ENCODE measurements around the gene ACOXL. TPM values are rescaled to one million over a fixed set of nuclear protein-coding genes. Genes with fewer than 3 reads are reported as not detected.

Gene ACOXL
- total RNA-seq, 1 donor from 2014 or later = 0.23 TPM

- no peaks in the 10 kb centered on the region for H3K4me1 Mint-ChIP-seq (ENCODE audit: low read depth, unreplicated experiment)
- H3K27ac ChIP-seq (ENCODE audit: low read depth, low read length) = no peak overlapping the region
- no peak for FAIRE-seq
Measured at GRCh38 chr2:111005307-111005706, 272.9 kb downstream of the ACOXL start.

GRCh38 chr2:111005821-111006220 lies 273.4 kb downstream of the ACOXL start:
- H3K4me1 ChIP-seq (ENCODE audit: insufficient read depth, low read length) = no peaks in the 10 kb centered on the region
- no peaks in the 10 kb centered on the region for H3K36me3 ChIP-seq (ENCODE audit: insufficient read depth, low read length)
- H4K20me1 ChIP-seq (ENCODE audit: insufficient read depth, low read length) = no peaks in the 10 kb centered on the region
- Mint-ChIP-seq H3K27ac (ENCODE audit: unreplicated experiment) (no peak overlapping the region), H3K9me3 (ENCODE audit: unreplicated experiment) (peaks cover 17% of the 10 kb centered on the region), H3K4me1 (ENCODE audit: low read depth, unreplicated experiment) (no peaks in the 10 kb centered on the region), H3K27me3 (ENCODE audit: low read depth, unreplicated experiment) (peaks cover 7% of the 10 kb centered on the region), H3K4me3 (ENCODE audit: unreplicated experiment) (no peak overlapping the region), H3K36me3 (ENCODE audit: low read depth, unreplicated experiment) (no peaks in the 10 kb centered on the region)
- no peak overlapping the region for H3K4me3 ChIP-seq (ENCODE audit: insufficient read depth, low read depth, low read length)
- no peaks in the 10 kb centered on the region for H3K79me2 ChIP-seq (ENCODE audit: insufficient read depth, low read length)
- H3K9me3 ChIP-seq (ENCODE audit: insufficient read depth, low read depth, low read length) = no peaks in the 10 kb centered on the region
- FAIRE-seq (no peak), DNase-seq (ENCODE audit: low read depth) (no peak)
- no peak overlapping the region for H3K4me2 ChIP-seq (ENCODE audit: low read length)
- H3K27ac ChIP-seq (ENCODE audit: low read depth, low read length) = no peak overlapping the region
- H3K9ac ChIP-seq (ENCODE audit: low read length) = no peak overlapping the region
- TF ChIP-seq CTCF (IDR thresholded peaks at IDR 0.05; ENCODE audit: insufficient read depth, low read depth, low read length) = no peak
- no peak for TF ChIP-seq EZH2 (IDR thresholded peaks at IDR 0.05; ENCODE audit: insufficient read depth, low read length)
- peaks cover 18% of the 10 kb centered on the region for H3K27me3 ChIP-seq (ENCODE audit: insufficient read depth, low read length)
- no peak overlapping the region for H2AFZ ChIP-seq (ENCODE audit: low read depth, low read length)

More at GRCh38 chr2:111005307-111005706, 272.9 kb downstream of the ACOXL start:
- H4K20me1 ChIP-seq (ENCODE audit: insufficient read depth, low read length) = no peaks in the 10 kb centered on the region
- TF ChIP-seq CTCF (IDR thresholded peaks at IDR 0.05; ENCODE audit: insufficient read depth, low read depth, low read length) (no peak), EZH2 (IDR thresholded peaks at IDR 0.05; ENCODE audit: insufficient read depth, low read length) (no peak)
- no peaks in the 10 kb centered on the region for H3K36me3 ChIP-seq (ENCODE audit: insufficient read depth, low read length)
- H3K27ac Mint-ChIP-seq (ENCODE audit: unreplicated experiment) = no peak overlapping the region
- no peak overlapping the region for H3K4me3 ChIP-seq (ENCODE audit: insufficient read depth, low read depth, low read length)
- H2AFZ ChIP-seq (ENCODE audit: low read depth, low read length) = no peak overlapping the region
- no peaks in the 10 kb centered on the region for H3K36me3 Mint-ChIP-seq (ENCODE audit: low read depth, unreplicated experiment)
- no peaks in the 10 kb centered on the region for H3K4me1 ChIP-seq (ENCODE audit: insufficient read depth, low read length)
- H3K4me2 ChIP-seq (ENCODE audit: low read length) = no peak overlapping the region
- H3K79me2 ChIP-seq (ENCODE audit: insufficient read depth, low read length) = no peaks in the 10 kb centered on the region
- H3K9ac ChIP-seq (ENCODE audit: low read length) = no peak overlapping the region
- peaks cover 7% of the 10 kb centered on the region for H3K27me3 Mint-ChIP-seq (ENCODE audit: low read depth, unreplicated experiment)
- H3K4me3 Mint-ChIP-seq (ENCODE audit: unreplicated experiment) = no peak overlapping the region
- H3K9me3 Mint-ChIP-seq (ENCODE audit: unreplicated experiment) = peaks cover 17% of the 10 kb centered on the region
- no peaks in the 10 kb centered on the region for H3K9me3 ChIP-seq (ENCODE audit: insufficient read depth, low read depth, low read length)
- DNase-seq (ENCODE audit: low read depth) = no peak
- peaks cover 20% of the 10 kb centered on the region for H3K27me3 ChIP-seq (ENCODE audit: insufficient read depth, low read length)

GRCh38 chr2:111007757-111008688 lies 275.6 kb downstream of the ACOXL start:
- no peak overlapping the region for H3K4me2 ChIP-seq (ENCODE audit: low read length)
- Mint-ChIP-seq H3K27ac (ENCODE audit: unreplicated experiment) (no peak overlapping the region), H3K9me3 (ENCODE audit: unreplicated experiment) (peaks cover 14% of the 10 kb centered on the region), H3K4me3 (ENCODE audit: unreplicated experiment) (no peak overlapping the region), H3K27me3 (ENCODE audit: low read depth, unreplicated experiment) (peaks cover 7% of the 10 kb centered on the region), H3K4me1 (ENCODE audit: low read depth, unreplicated experiment) (no peaks in the 10 kb centered on the region), H3K36me3 (ENCODE audit: low read depth, unreplicated experiment) (no peaks in the 10 kb centered on the region)
- peaks cover 16% of the 10 kb centered on the region for H3K27me3 ChIP-seq (ENCODE audit: insufficient read depth, low read length)
- H3K9me3 ChIP-seq (ENCODE audit: insufficient read depth, low read depth, low read length) = no peaks in the 10 kb centered on the region
- H2AFZ ChIP-seq (ENCODE audit: low read depth, low read length) = no peak overlapping the region
- no peaks in the 10 kb centered on the region for H3K4me1 ChIP-seq (ENCODE audit: insufficient read depth, low read length)
- H3K4me3 ChIP-seq (ENCODE audit: insufficient read depth, low read depth, low read length) = no peak overlapping the region
- no peak for FAIRE-seq
- no peak for TF ChIP-seq CTCF (IDR thresholded peaks at IDR 0.05; ENCODE audit: insufficient read depth, low read depth, low read length)
- TF ChIP-seq EZH2 (IDR thresholded peaks at IDR 0.05; ENCODE audit: insufficient read depth, low read length) = no peak
- H3K79me2 ChIP-seq (ENCODE audit: insufficient read depth, low read length) = no peaks in the 10 kb centered on the region
- H3K9ac ChIP-seq (ENCODE audit: low read length) = no peak overlapping the region
- no peaks in the 10 kb centered on the region for H4K20me1 ChIP-seq (ENCODE audit: insufficient read depth, low read length)
- no peak for DNase-seq (ENCODE audit: low read depth)
- H3K36me3 ChIP-seq (ENCODE audit: insufficient read depth, low read length) = no peaks in the 10 kb centered on the region
- no peak overlapping the region for H3K27ac ChIP-seq (ENCODE audit: low read depth, low read length)

All from astrocyte (in vitro differentiated cells and primary cell).